HG03571 (cell line): ENCODE data around the gene TRIM27.
"Not testable (repeated sequence)": the region's sequence is repeated elsewhere in the genome, so short reads cannot be mapped to it uniquely, and the experiment has no call there.

Experiments
- ATAC-seq: cut with Tn5 transposase; IDR thresholded peaks from one replicate; pipeline ENCODE4 v1.9.1; 2021; ENCODE audit not compliant: unreplicated experiment

The TRIM27 gene

GRCh38 chr6:28923318-28924102, at the start of gene TRIM27:
TRIM27 (minus strand) TSS chr6:28923985; CDS start chr6:28923632, 353 bp downstream.
- peak; percentile 77 for ATAC-seq

DNA sequence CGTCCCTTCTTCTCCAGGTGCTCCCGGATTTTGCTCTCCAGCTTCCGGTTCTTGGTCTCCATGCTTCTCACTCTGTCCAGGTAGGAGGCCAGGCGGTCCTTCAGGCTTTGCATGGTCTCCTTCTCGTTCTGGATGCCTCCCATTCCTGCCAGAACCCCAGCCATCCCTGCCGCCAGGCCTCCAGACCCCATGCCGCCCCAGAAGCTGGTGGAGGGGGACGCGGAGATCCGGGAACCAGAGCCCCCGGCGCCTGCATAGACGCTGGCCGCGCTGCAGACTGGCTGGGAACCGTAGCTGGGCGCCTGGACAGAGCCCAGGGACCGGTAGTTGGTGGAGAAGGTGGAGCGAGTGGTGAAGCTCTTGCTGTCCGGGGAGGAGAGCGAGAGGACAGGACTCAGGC, 46.3 kb upstream of the TRIM27 start:
- not testable (repeated sequence) for ATAC-seq

- no peak for ATAC-seq
These were observed 45.3 kb upstream of the TRIM27 start for GRCh38 chr6:28969129-28969528.

DNA sequence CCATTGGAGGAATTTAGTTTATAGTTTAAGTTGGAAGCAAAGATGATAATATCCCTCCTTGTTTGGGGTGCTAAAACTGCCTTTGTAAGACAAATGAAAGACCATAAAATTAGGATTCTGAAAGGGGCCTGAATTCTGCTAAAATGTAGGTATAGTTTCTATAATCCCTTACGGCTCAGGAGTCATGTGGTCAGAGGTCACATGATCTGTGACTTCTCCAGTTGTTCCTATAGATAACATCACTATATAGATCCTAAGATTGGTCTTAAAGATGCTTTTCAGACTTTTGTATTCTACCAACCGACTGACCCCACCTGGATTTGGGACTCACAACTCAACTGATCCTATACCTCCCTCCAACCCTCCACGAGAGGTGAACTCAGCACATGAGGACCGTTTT, 44.7 kb upstream of the TRIM27 start:
- ATAC-seq = no peak

GRCh38 chr6:28965706-28966105, 41.9 kb upstream of the TRIM27 start:
- no peak for ATAC-seq

DNA sequence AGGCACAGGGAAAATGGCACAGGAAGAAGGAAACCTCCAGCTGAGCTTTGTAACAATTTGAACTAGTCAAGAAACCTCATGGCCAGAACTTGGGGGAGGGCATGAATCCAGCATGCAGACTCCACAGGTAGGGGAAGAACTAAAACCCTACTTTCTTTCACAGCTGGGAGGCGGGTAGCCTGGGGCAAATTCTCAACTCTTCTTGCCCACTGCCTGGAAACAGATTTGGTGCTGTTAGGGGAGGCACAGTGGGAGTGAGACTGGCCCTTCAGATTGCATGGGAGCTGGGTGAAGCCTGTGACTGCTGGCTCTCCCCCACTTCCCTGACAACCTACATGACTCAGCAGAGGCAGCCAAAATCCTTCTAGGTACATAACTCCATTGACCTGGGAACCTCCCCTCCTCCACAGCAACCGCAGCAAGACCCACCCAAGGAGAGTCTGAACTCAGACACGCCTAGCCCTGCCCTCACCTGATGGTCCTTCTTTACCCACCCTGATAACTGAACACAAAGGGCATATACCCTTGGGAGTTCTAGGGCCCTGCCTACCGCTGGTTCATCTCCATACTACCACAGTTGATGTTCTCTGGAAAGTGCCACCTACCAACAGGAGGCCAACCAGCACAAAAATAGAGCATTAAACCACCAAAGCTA, 37.2 kb upstream of the TRIM27 start:
- ATAC-seq = no peak

DNA sequence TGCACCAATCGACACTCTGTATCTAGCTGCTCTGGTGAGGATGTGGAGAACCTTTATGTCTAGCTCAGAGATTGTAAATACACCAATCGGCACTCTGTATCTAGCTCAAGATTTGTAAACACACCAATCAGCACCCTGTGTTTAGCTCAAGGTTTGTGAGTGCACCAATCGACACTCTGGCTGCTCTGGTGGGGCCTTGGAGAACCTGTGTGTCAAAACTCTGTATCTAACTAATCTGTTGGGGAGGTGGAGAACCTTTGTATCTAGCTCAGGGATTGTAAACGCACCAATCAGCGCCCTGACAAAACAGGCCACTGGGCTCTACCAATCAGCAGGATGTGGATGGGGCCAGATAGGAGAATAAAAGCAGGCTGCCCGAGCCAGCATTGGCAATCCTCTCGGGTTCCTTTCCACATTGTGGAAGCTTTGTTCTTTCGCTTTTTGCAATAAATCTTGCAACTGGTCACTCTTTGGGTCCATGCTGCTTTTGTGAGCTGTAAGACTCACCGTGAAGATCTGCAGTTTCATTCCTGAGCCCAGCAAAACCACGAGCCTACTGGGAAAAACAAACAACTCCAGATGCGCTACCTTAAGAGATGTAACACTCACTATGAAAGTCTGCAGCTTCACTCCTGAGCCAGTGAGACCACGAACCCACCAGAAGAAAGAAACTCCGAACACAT, 34.9 kb upstream of the TRIM27 start:
- ATAC-seq = not testable (repeated sequence)

- not testable (repeated sequence) for ATAC-seq
These were observed 34.1 kb upstream of the TRIM27 start for GRCh38 chr6:28957795-28958314.

GRCh38 chr6:28956331-28956730, 32.5 kb upstream of the TRIM27 start:
- no peak for ATAC-seq

DNA sequence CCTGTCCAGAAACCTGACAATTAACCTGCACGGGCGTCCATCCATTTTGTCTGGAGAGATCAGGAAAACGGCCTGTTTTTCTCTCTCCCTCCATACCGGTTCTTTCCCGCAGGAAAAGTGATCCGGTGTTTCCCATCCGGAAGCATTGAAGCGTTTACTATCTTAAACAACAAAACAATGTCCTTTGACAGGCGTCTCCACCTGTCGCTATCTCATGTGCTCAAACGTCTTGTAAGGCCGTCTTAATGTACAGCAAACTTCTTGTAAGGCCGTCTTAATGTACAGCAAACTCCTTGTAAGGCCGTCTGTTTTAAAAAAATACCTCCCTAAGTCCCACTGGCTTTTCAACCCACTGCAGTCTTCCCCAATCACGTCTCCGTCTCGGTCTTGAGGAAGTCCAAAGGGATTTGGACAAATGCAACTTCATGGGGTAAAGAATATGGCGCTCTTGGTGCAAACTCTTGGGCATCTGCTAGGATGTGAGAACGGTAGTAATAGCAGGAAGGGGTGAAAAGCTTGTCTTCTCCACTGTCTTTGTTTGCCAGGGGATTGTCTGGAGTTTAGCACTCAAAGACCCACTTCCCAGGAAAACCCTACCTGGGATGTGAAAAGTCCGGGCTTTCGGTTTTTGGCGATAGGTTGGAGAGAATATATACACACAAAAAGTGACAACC, 29.9 kb upstream of the TRIM27 start:
- ATAC-seq = no peak

- no peak for ATAC-seq
These were observed 29.3 kb upstream of the TRIM27 start for GRCh38 chr6:28953039-28953584.

DNA sequence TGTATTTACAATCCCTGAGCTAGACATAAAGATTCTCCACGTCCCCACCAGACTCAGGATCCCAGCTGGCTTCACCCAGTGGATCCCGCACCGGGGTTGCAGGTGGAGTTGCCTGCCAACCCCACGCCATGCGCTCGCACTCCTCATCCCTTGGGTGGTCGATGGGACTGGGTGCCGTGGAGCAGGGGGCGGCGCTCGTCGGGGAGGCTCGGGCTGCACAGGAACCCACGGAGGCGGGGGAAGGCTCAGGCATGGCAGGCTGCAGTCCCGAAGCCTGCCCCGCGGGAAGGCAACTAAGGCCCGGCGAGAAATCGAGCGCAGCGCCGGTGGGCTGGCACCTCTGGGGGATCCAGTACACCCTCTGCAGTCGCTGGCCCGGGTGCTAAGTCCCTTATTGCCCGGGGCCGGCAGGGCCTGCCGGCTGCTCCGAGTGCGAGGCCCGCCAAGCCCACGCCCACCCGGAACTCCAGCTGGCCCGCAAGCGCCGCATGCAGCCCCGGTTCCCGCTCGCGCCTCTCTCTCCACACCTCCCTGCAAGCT, 25.9 kb upstream of the TRIM27 start:
- not testable (repeated sequence) for ATAC-seq

GRCh38 chr6:28948782-28949486, 25.1 kb upstream of the TRIM27 start:
- no peak for ATAC-seq

DNA sequence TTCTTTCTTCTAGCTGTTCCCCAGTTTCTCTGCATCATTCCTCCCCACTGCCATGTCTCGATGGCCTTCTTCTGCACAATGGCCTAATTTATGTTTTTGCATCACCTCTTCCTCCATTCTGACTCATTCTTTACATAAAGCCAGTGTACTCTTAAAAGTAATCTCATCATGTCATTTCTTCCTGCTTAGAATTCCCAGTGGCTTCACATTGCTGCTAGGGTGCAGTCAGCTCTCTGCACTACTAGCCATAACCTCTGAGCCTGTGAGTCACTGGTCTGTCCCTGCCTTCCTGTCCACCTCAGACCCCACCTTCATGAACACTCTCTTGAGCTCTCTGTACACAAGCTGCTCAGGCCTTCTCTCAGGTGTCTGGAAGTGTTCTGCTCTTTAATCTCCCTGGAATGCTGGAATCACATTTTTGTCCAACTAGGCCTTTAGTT, 24.1 kb upstream of the TRIM27 start:
- ATAC-seq = no peak

GRCh38 chr6:28947067-28947765, 23.4 kb upstream of the TRIM27 start:
- ATAC-seq = no peak

- no peak for ATAC-seq
These were observed 21.6 kb upstream of the TRIM27 start for GRCh38 chr6:28945349-28945748.

DNA sequence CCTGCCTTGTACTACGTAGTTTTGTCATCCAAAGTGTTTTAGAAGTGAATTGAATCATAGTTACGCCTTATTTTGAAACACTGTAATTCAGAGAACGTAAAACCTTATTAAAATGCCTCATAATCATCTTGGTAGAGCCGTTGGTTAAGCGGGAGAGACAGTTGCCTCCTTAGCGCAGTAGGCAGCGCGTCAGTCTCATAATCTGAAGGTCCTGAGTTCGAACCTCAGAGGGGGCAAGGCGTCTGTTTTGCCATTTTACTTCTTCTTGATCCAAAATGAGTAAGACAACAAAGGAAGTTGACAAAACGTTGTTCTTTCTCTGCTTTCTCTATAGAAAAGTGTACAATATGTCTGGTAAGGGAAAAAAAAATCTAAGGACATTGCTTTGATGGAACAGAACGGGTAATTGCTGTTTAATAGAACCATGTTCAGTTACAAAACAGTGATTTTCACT, 20.7 kb upstream of the TRIM27 start:
- ATAC-seq = no peak

GRCh38 chr6:28943557-28944411, 20.0 kb upstream of the TRIM27 start:
- ATAC-seq = no peak
